HCT116 (cell line): Measurements from ENCODE around the gene MYL12B. TPM values are rescaled to one million over a fixed set of nuclear protein-coding genes. Genes with fewer than 3 reads are reported as not detected.

Experiments used
- ATAC-seq: fragments of 200-7000 bp; cut with Tn5 transposase; 2 replicates; pipeline ENCODE4 v1.9.1; 2020; ENCODE audit warnings: mild to moderate bottlenecking, moderate library complexity
- BruUV-seq: library from RNA; stranded (reverse); fragments of 400-500 nt; replicated peaks from 2 replicates; lab custom pipeline; 2021; lab: Mats Ljungman, UMichigan
- CTCF ChIA-PET: fragments of 300-600 bp; sonication (Branson Sonifier 250); formaldehyde crosslinking; loops from one replicate; lab custom pipeline; 2021; ENCODE audit warnings: antibody characterized with exemption; lab: Charles Lee
- POLR2A ChIA-PET: fragments of 300-600, 350-600 bp; sonication (Branson Sonifier 250); formaldehyde crosslinking; loops from one replicate; lab custom pipeline; 2021; ENCODE audit warnings: antibody characterized with exemption; lab: Charles Lee
- RAD21 ChIA-PET, 2 experiments: fragments of 300-600 bp; sonication (Branson Sonifier 250); formaldehyde crosslinking; loops; one replicate each; lab custom pipeline; 2023; ENCODE audit warnings: low total read pairs in 2 of 2; ENCODE audit not compliant: uncharacterized antibody in 2 of 2, unreplicated experiment in 2 of 2, low non-redundant PET in 1 of 2; lab: Charles Lee
- DNase-seq: peaks from one replicate; pipeline ENCODE4 v3.0.0-alpha.2; 2010; ENCODE audit warnings: low read depth, low spot score
- H2AFZ ChIP-seq: fragments of 200-600 bp; shearing (Covaris generic), sonication (generic); 2 replicates; pipeline ENCODE4 v1.6.1; 2017; ENCODE audit warnings: low read depth, mixed run types, mixed read lengths, antibody characterized with exemption, low read length; ENCODE audit not compliant: poor library complexity, severe bottlenecking
- H3K27ac ChIP-seq: 2 replicates; pipeline ENCODE4 v1.5.1; 2012; ENCODE audit warnings: low read depth, low read length
- H3K27me3 ChIP-seq: fragments of 200-600 bp; sonication (generic); 2 replicates; pipeline ENCODE4 v1.6.1; 2016; ENCODE audit warnings: mixed run types, low read length, mixed read lengths; ENCODE audit not compliant: insufficient read depth
- H3K36me3 ChIP-seq, 2 experiments: fragments of 200-500 bp in 1 of 2; fragments of 200-600 bp in 1 of 2; sonication (Bioruptor generic) in 1 of 2; sonication (generic) in 1 of 2; 2 replicates each; pipeline versions ENCODE4 v1.5.1 to v1.6.1; 2014 to 2016; ENCODE audit warnings: low read length in 2 of 2, inconsistent platforms in 1 of 2, mixed read lengths in 1 of 2, mixed run types in 1 of 2; ENCODE audit not compliant: insufficient read depth in 2 of 2, control insufficient read depth in 1 of 2
- H3K4me1 ChIP-seq, 2 experiments: fragments of 200-600 bp in 1 of 2; sonication (generic) in 1 of 2; 2 replicates each; pipeline versions ENCODE4 v1.5.1 to v1.6.1; 2012 to 2017; ENCODE audit warnings: low read length in 2 of 2, inconsistent platforms in 1 of 2, mild to moderate bottlenecking in 1 of 2, mixed read lengths in 1 of 2, mixed run types in 1 of 2, moderate library complexity in 1 of 2; ENCODE audit not compliant: insufficient read depth in 2 of 2, control insufficient read depth in 1 of 2
- H3K4me2 ChIP-seq: fragments of 200-600 bp; sonication (generic); 2 replicates; pipeline ENCODE4 v1.6.1; 2017; ENCODE audit warnings: mixed run types, low read length, mixed read lengths
- H3K4me3 ChIP-seq, 2 experiments: fragments of 200-600 bp in 1 of 2; sonication (generic) in 1 of 2; replicated peaks in 1 of 2; 2 replicates each; pipeline ENCODE4 v1.5.1; 2011 to 2016; ENCODE audit warnings: low read length in 2 of 2, control low read depth in 1 of 2, low read depth in 1 of 2, mild to moderate bottlenecking in 1 of 2, mixed read lengths in 1 of 2, mixed run types in 1 of 2
- H3K79me2 ChIP-seq: fragments of 200-600 bp; sonication (generic); 2 replicates; pipeline ENCODE4 v1.6.1; 2017; ENCODE audit warnings: mild to moderate bottlenecking, mixed run types, low read length, moderate library complexity, mixed read lengths; ENCODE audit not compliant: insufficient read depth
- H3K9ac ChIP-seq: fragments of 200-600 bp; sonication (generic); 2 replicates; pipeline ENCODE4 v1.6.1; 2016; ENCODE audit warnings: low read length, mixed read lengths
- H3K9me2 ChIP-seq: fragments of 200-600 bp; sonication (generic), shearing (Covaris generic); 2 replicates; pipeline ENCODE4 v1.6.1; 2017; ENCODE audit warnings: mixed run types, mild to moderate bottlenecking, moderate library complexity; ENCODE audit not compliant: insufficient read depth
- H3K9me3 ChIP-seq, 2 experiments: fragments of 200-500 bp in 1 of 2; fragments of 200-600 bp in 1 of 2; sonication (Bioruptor generic) in 1 of 2; sonication (generic) in 1 of 2; 2 replicates each; pipeline ENCODE4 v1.6.1; 2014 to 2017; ENCODE audit warnings: low read length in 2 of 2, mixed read lengths in 2 of 2, inconsistent platforms in 1 of 2, low read depth in 1 of 2, mild to moderate bottlenecking in 1 of 2, mixed run types in 1 of 2, moderate library complexity in 1 of 2; ENCODE audit not compliant: control insufficient read depth in 1 of 2, insufficient read depth in 1 of 2
- H4K20me1 ChIP-seq: fragments of 200-600 bp; sonication (generic), shearing (Covaris generic); 2 replicates; pipeline ENCODE4 v1.6.1; 2017; ENCODE audit warnings: mixed run types, mild to moderate bottlenecking, moderate library complexity; ENCODE audit not compliant: insufficient read depth
- FOSL1 ChIP-seq: IDR thresholded peaks from 2 replicates; pipeline ENCODE4 v1.6.1; 2012; ENCODE audit warnings: low read depth
- JUND ChIP-seq: IDR thresholded peaks from 2 replicates; pipeline ENCODE4 v1.6.1; 2012
- SIN3A ChIP-seq: IDR thresholded peaks from 2 replicates; pipeline ENCODE4 v1.6.1; 2012; ENCODE audit warnings: low read depth
- intact Hi-C: fragments of 100-400 bp; cut with micrococcal nuclease; formaldehyde crosslinking; loops from 2 replicates; pipeline ENCODE4 v1.10.0; 2022
- total RNA-seq: library from RNA; stranded (reverse); gene quantifications from one replicate; pipeline ENCODE4 v1.2.1, GENCODE V29; 2021; ENCODE audit not compliant: unreplicated experiment

Gene MYL12B
- total RNA-seq, 1 experiment from 2014 or later: 403 TPM

GRCh38 chr18:3323900-3324299 lies 62.0 kb downstream of the MYL12B start:
- peak overlapping the region; percentile 51 for H3K4me2 ChIP-seq

More at GRCh38 chr18:3323900-3324299, 62.0 kb downstream of the MYL12B start:
- Histone ChIP-seq H3K79me2 (no peaks in the 10 kb centered on the region), H4K20me1 (no peaks in the 10 kb centered on the region), H3K36me3 (no peaks in the 10 kb centered on the region), H3K9ac (no peak overlapping the region), H3K9me3 (no peaks in the 10 kb centered on the region), H3K9me2 (no peaks in the 10 kb centered on the region), H3K4me1 (peaks cover 5 to 32% of the 10 kb centered on the region in 2 experiments; a peak in 3 of 4 replicates), H3K27ac (no peak overlapping the region), H2AFZ (peak overlapping the region; percentile 89), H3K27me3 (no peaks in the 10 kb centered on the region), H3K4me3 (peak overlapping the region in 1 of 2 experiments; percentile 15; a peak in 1 of 4 replicates)
- ATAC-seq (no peak), DNase-seq (no peak)
- ChIA-PET POLR2A (interaction anchor here (1.4 kb wide), 1 partner anchor 279 kb away, joined by 4 read pairs; no protein-coding TSS in a partner anchor), RAD21 (no interaction called here), CTCF (interaction anchor here (1.7 kb wide), 2 partner anchors 26 to 27 kb away, joined by 6 read pairs; no protein-coding TSS in a partner anchor)
- TF ChIP-seq FOSL1: peak; percentile 25; the same call in 1 of the 2 replicates
- TF ChIP-seq SIN3A: no peak
- peak; percentile 31; the same call in 1 of the 2 replicates for TF ChIP-seq JUND
- BruUV-seq: no TSS peak
- intact Hi-C loops: loop anchor here (10.0 kb wide), 1 partner anchor 121 kb away; no protein-coding TSS in a partner anchor

Other genes starting within 250 kb of the MYL12B start
- 10.7 TPM for gene LPIN2, start 249.0 kb upstream of the MYL12B start, total RNA-seq
- gene MYOM1, start 42.2 kb upstream of the MYL12B start, total RNA-seq: 0.52 TPM
- gene MYL12A, start 14.3 kb upstream of the MYL12B start, total RNA-seq: 314 TPM
- 242 TPM for gene TGIF1, start 188.0 kb downstream of the MYL12B start, total RNA-seq